K562 (cell line): ENCODE data around the gene CENPT. TPM values are rescaled to one million over a fixed set of nuclear protein-coding genes. Genes with fewer than 3 reads are reported as not detected.

Experiments used
- ARID3A ChIP-seq: IDR thresholded peaks from 2 replicates; pipeline ENCODE4 v1.6.1; 2012; ENCODE audit warnings: low read depth, low read length, improper control_type of control experiment, borderline replicate concordance
- CHD1 ChIP-seq: fragments of 200-600 bp; sonication (generic); IDR thresholded peaks from one replicate; pipeline ENCODE4 v1.6.1; 2012; ENCODE audit warnings: mild to moderate bottlenecking, moderate library complexity, low read length, inconsistent platforms
- CHD2 ChIP-seq: IDR thresholded peaks from 2 replicates; pipeline ENCODE4 v1.6.1; 2011; ENCODE audit warnings: low read depth, low read length
- CTCFL ChIP-seq: IDR thresholded peaks from 2 replicates; pipeline ENCODE4 v1.6.1; 2011; ENCODE audit warnings: borderline replicate concordance, low read depth, mild to moderate bottlenecking, moderate library complexity, low read length; ENCODE audit not compliant: insufficient read depth, poor library complexity, severe bottlenecking
- FOXK1 ChIP-seq: sonication (generic); formaldehyde crosslinking; IDR thresholded peaks from 2 replicates; pipeline ENCODE4 v1.8.0; 2022; ENCODE audit warnings: missing genetic modification reagents, mild to moderate bottlenecking, borderline replicate concordance
- HLTF ChIP-seq: fragments of 450-650 bp; IDR thresholded peaks from 2 replicates; pipeline ENCODE4 v1.6.1; 2016
- HNRNPLL ChIP-seq: fragments of 200-400 bp; formaldehyde crosslinking; IDR thresholded peaks from 2 replicates; pipeline ENCODE4 v1.6.1; 2017; ENCODE audit warnings: low read length, low read depth, mild to moderate bottlenecking; ENCODE audit not compliant: poor library complexity, severe bottlenecking
- NR1H2 ChIP-seq: sonication (generic); formaldehyde crosslinking; IDR thresholded peaks from 2 replicates; pipeline ENCODE4 v1.4.0; 2020; ENCODE audit warnings: mild to moderate bottlenecking, missing genetic modification reagents
- RBM25 ChIP-seq: fragments of 200-400 bp; formaldehyde crosslinking; IDR thresholded peaks from 2 replicates; pipeline ENCODE4 v1.6.1; 2018; ENCODE audit warnings: low read length, low read depth, moderate library complexity; ENCODE audit not compliant: severe bottlenecking
- TAL1 ChIP-seq: fragments of 450-650 bp; IDR thresholded peaks from 2 replicates; pipeline ENCODE4 v1.6.1; 2016; ENCODE audit warnings: mild to moderate bottlenecking
- TCF3 ChIP-seq: sonication (generic); formaldehyde crosslinking; IDR thresholded peaks from 2 replicates; pipeline ENCODE4 v1.4.0; 2020; ENCODE audit warnings: mild to moderate bottlenecking, missing genetic modification reagents
- TEAD4 ChIP-seq, 2 experiments: sonication (generic) in 1 of 2; formaldehyde crosslinking in 1 of 2; IDR thresholded peaks; 2 replicates each; pipeline versions ENCODE4 v1.6.1 to v1.8.0; 2012 to 2022; ENCODE audit warnings: borderline replicate concordance in 1 of 2, inconsistent platforms in 1 of 2, low read length in 1 of 2, mild to moderate bottlenecking in 1 of 2, missing genetic modification reagents in 1 of 2
- THRAP3 ChIP-seq: fragments of 450-650 bp; IDR thresholded peaks from 2 replicates; pipeline ENCODE4 v1.6.1; 2016; ENCODE audit warnings: mild to moderate bottlenecking, inconsistent platforms, borderline replicate concordance
- TRIM24 ChIP-seq, 2 experiments: fragments of 450-650 bp; IDR thresholded peaks; 2 replicates each; pipeline ENCODE4 v1.6.1; 2016
- ZBTB33 ChIP-seq: sonication (generic); formaldehyde crosslinking; IDR thresholded peaks from 2 replicates; pipeline ENCODE4 v1.8.1; 2023; ENCODE audit warnings: mild to moderate bottlenecking, missing genetic modification reagents
- ZBTB7A ChIP-seq: IDR thresholded peaks from 2 replicates; pipeline ENCODE4 v1.6.1; 2011; ENCODE audit warnings: low read depth, mild to moderate bottlenecking, low read length, moderate library complexity, borderline replicate concordance; ENCODE audit not compliant: control insufficient read depth
- ZNF197 ChIP-seq: fragments of 200-800 bp; sonication (Bioruptor generic); IDR thresholded peaks from 2 replicates; pipeline ENCODE4 v1.6.1; 2016; ENCODE audit warnings: low read depth, missing genetic modification characterization, missing compliant biosample characterization
- ZNF24 ChIP-seq: fragments of 450-650 bp; IDR thresholded peaks from 2 replicates; pipeline ENCODE4 v1.6.1; 2016
- ZNF395 ChIP-seq: fragments of 200-800 bp; sonication (Bioruptor generic); IDR thresholded peaks from 2 replicates; pipeline ENCODE4 v1.6.1; 2017; ENCODE audit warnings: missing genetic modification characterization, missing compliant biosample characterization
- ZNF707 ChIP-seq: fragments of 250-450 bp; sonication (Bioruptor Pico); conservative IDR thresholded peaks from 2 replicates; pipeline ENCODE4 v1.8.0; 2022; ENCODE audit warnings: inconsistent platforms, mild to moderate bottlenecking, moderate library complexity
- ZSCAN29 ChIP-seq: fragments of 450-650 bp; IDR thresholded peaks from 2 replicates; pipeline ENCODE4 v1.6.1; 2017
- polyA plus RNA-seq, 8 experiments: library from polyadenylated mRNA; depleted of rRNA in 4 of 8; stranded (reverse) in 5 of 8; unstranded in 3 of 8; fragments of >200 nt; fragmentation: Nextera tagmentation in 2 of 8; fragmentation: Illumina TruSeq in 1 of 8; extraction: Ambion mirVana in 2 of 8; extraction: Trizol in 1 of 8; gene quantifications; 2 replicates each; pipeline versions ENCODE4 v1.2.1 to v1.2.3, GENCODE V29; 2011 to 2014; ENCODE audit warnings: inconsistent platforms in 1 of 8, missing spikeins in 1 of 8
- total RNA-seq, 7 experiments: library from RNA; depleted of rRNA in 6 of 7; stranded (reverse); fragments of >200 nt in 6 of 7; fragmentation: Illumina TruSeq in 2 of 7; extraction: Trizol in 2 of 7; gene quantifications; 2 replicates each; pipeline versions ENCODE4 v1.2.1 to v1.2.3, GENCODE V29; 2011 to 2021; ENCODE audit warnings: low replicate concordance in 1 of 7

The CENPT gene
- total and polyA plus RNA-seq, 9 of the 15 experiments (the other 6 are each of a cell fraction or from before 2014, with no cell fraction given), result 3.6 to 94.2 (median 44.1) TPM

GRCh38 chr16:67806428-67807147 lies 40.9 kb downstream of the CENPT start, which contains the start of the genes RANBP10 and TSNAXIP1 (continued):
- TF ChIP-seq ZSCAN29, result no peak
- TF ChIP-seq CHD2, result no peak; the same call in 1 of the 2 replicates
- no peak for TF ChIP-seq HLTF
- peak; percentile 95 for TF ChIP-seq ZNF197 (CRISPR knock-in tag)
- no peak for TF ChIP-seq ZNF24
- peak; percentile 9 for TF ChIP-seq RBM25
- peak; percentile 99 for TF ChIP-seq ZNF395 (CRISPR knock-in tag)
- no peak for TF ChIP-seq CHD1
- TF ChIP-seq TCF3, result no peak; the same call in 1 of the 2 replicates
- no peak for TF ChIP-seq CTCFL
- TF ChIP-seq NR1H2 (CRISPR knock-in tag), result no peak; the same call in 1 of the 2 replicates
- no peak for TF ChIP-seq ARID3A
- TF ChIP-seq ZBTB7A, result peak; percentile 58; the same call in 1 of the 2 replicates
- TF ChIP-seq TRIM24 (IDR thresholded peaks at IDR 0.05), result no peak
- 0 out of 2 replicates have a peak, but pooled peaks have one; percentile 12 for TF ChIP-seq TEAD4 (IDR thresholded peaks at IDR 0.05; ENCODE audit: low read length)
- no peak for TF ChIP-seq TEAD4 (CRISPR knock-in tag; IDR thresholded peaks at IDR 0.05; ENCODE audit: borderline replicate concordance)
- peak; percentile 16 for TF ChIP-seq HNRNPLL
- TF ChIP-seq THRAP3, result no peak
- no peak for TF ChIP-seq FOXK1 (CRISPR knock-in tag)
- TF ChIP-seq ZBTB33 (CRISPR knock-in tag), result no peak
- no peak for TF ChIP-seq ZNF707 (CRISPR knock-in tag)
- no peak for TF ChIP-seq TAL1
